ENCODE measurements around the gene AHCYL2. TPM values are rescaled to one million over a fixed set of nuclear protein-coding genes. Genes with fewer than 3 reads are reported as not detected.
A peak's percentile ranks its signal among the peaks of the same experiment; 100 is the strongest.

The AHCYL2 gene
- total RNA-seq, 1 experiment from 2014 or later: 23.2 TPM

DNA sequence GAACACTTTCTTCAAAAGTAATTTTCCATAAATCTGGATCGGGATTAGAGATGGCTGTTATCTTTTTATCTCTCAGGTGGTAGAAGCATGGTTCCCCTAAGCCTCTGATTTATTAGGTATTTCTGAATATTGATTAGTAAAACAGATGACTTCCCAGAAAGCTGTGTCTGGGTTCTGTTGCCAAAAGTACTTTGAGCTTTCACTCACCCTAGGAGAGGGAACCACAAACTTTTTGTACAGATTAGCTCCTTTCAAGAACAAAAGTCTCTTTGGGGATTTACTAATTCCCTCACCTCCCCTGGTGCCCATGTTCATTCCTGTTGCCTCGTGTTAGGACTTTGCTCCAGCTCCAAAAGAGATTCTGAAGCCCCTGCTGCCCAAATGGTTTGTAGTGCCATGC, 162.7 kb downstream of the AHCYL2 start:
- Histone ChIP-seq H2BK15ac (ENCODE audit: low read depth, low read length) (no peak overlapping the region), H3K4me1 (ENCODE audit: insufficient read depth, low read length) (no peaks in the 10 kb centered on the region), H3K27ac (ENCODE audit: insufficient read length, low read depth, low read length) (no peak overlapping the region), H3K4ac (ENCODE audit: low read depth, low read length) (no peak overlapping the region), H3K18ac (ENCODE audit: insufficient read length, low read depth, low read length) (no peak overlapping the region), H3K27me3 (ENCODE audit: insufficient read depth, low read length) (no peaks in the 10 kb centered on the region), H2AFZ (ENCODE audit: low read length) (no peak overlapping the region), H3K9me3 (ENCODE audit: control insufficient read depth, low read depth, low read length) (no peaks in the 10 kb centered on the region), H2BK120ac (ENCODE audit: low read depth, low read length, poor library complexity, severe bottlenecking) (no peak overlapping the region), H2AK5ac (ENCODE audit: insufficient read length, low read length) (no peak overlapping the region), H3T11ph (ENCODE audit: low read length) (no peak overlapping the region), H2BK12ac (ENCODE audit: insufficient read length, low read depth, low read length) (no peak overlapping the region), H4K8ac (replicated peaks; ENCODE audit: insufficient read length, low read depth, low read length) (no peak overlapping the region), H2BK5ac (ENCODE audit: insufficient read length, low read length) (no peak overlapping the region), H3K79me1 (ENCODE audit: insufficient read depth, low read depth, low read length, poor library complexity, severe bottlenecking) (no peaks in the 10 kb centered on the region), H3K4me2 (ENCODE audit: insufficient read depth, insufficient read length, low read length) (no peak overlapping the region), H4K5ac (ENCODE audit: insufficient read length, low read depth, low read length) (no peak overlapping the region), H4K91ac (ENCODE audit: insufficient read length, low read depth, low read length) (no peak overlapping the region), H3K23ac (ENCODE audit: insufficient read length, low read depth, low read length) (no peak overlapping the region), H3K56ac (ENCODE audit: insufficient read length, low read depth, low read length) (no peak overlapping the region), H3K23me2 (ENCODE audit: insufficient read length, low read depth, low read length, poor library complexity, severe bottlenecking) (no peaks in the 10 kb centered on the region), H3K14ac (ENCODE audit: insufficient read depth, low read length) (no peak overlapping the region), H3K79me2 (ENCODE audit: insufficient read depth, low read length) (no peaks in the 10 kb centered on the region), H4K20me1 (ENCODE audit: control insufficient read depth, insufficient read depth, insufficient read length) (no peaks in the 10 kb centered on the region), H3K9ac (ENCODE audit: extremely low read depth, insufficient read length, low read length) (no peak overlapping the region), H2BK20ac (ENCODE audit: low read depth, low read length, poor library complexity, severe bottlenecking) (no peak overlapping the region)
- no CpG with 5 or more reads among the region's 2 CpGs for WGBS (ENCODE audit: extremely low coverage, insufficient read length, low lambda C conversion rate)
- DNase-seq: no peak
- Mint-ChIP-seq H3K4me3 (no peak overlapping the region), H3K9me3 (no peaks in the 10 kb centered on the region), H3K36me3 (ENCODE audit: insufficient read depth in 1 of 3, low read depth in 3 of 3) (peaks cover 0 to 2% (median 0%) of the 10 kb centered on the region in 3 experiments; a peak in 1 of 7 replicates), H3K27me3 (ENCODE audit: low read depth) (no peaks in the 10 kb centered on the region), H3K4me1 (peaks cover 30 to 42% of the 10 kb centered on the region in 2 experiments), H3K27ac (peak overlapping the region in 2 of 3 experiments; percentile 84 to 91; a peak in 5 of 7 replicates)
- TF ChIP-seq, protein P1, sequence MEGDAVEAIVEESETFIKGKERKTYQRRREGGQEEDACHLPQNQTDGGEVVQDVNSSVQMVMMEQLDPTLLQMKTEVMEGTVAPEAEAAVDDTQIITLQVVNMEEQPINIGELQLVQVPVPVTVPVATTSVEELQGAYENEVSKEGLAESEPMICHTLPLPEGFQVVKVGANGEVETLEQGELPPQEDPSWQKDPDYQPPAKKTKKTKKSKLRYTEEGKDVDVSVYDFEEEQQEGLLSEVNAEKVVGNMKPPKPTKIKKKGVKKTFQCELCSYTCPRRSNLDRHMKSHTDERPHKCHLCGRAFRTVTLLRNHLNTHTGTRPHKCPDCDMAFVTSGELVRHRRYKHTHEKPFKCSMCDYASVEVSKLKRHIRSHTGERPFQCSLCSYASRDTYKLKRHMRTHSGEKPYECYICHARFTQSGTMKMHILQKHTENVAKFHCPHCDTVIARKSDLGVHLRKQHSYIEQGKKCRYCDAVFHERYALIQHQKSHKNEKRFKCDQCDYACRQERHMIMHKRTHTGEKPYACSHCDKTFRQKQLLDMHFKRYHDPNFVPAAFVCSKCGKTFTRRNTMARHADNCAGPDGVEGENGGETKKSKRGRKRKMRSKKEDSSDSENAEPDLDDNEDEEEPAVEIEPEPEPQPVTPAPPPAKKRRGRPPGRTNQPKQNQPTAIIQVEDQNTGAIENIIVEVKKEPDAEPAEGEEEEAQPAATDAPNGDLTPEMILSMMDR (conservative IDR thresholded peaks at IDR 0.05): no peak

Measured in H9 (cell line).